Ascending aorta (tissue), 2 donors: ENCODE data around the gene MRGPRD. TPM values are rescaled to one million over a fixed set of nuclear protein-coding genes. Genes with fewer than 3 reads are reported as not detected.

Experiments used
- DNase-seq, 2 donors: peaks; one replicate each; pipeline ENCODE4 v3.0.0-alpha.2; 2019; ENCODE audit warnings: low spot score in 2 of 2
- H3K27ac ChIP-seq, 2 donors: fragments of 200-600 bp; sonication (generic); one replicate each; pipeline ENCODE4 v1.5.1; 2016 to 2017; ENCODE audit warnings: mild to moderate bottlenecking in 1 of 2
- H3K27me3 ChIP-seq: fragments of 200-600 bp; sonication (generic); one replicate; pipeline ENCODE4 v1.5.1; 2017
- H3K36me3 ChIP-seq, 2 donors: fragments of 200-600 bp; sonication (generic); one replicate each; pipeline ENCODE4 v1.5.1; 2016
- H3K4me1 ChIP-seq, 2 donors: fragments of 200-600 bp; sonication (generic); one replicate each; pipeline ENCODE4 v1.5.1; 2016 to 2017; ENCODE audit warnings: mild to moderate bottlenecking in 1 of 2
- H3K4me3 ChIP-seq, 2 donors: fragments of 200-600 bp; sonication (generic); one replicate each; pipeline ENCODE4 v1.5.1; 2016 to 2017; ENCODE audit warnings: mild to moderate bottlenecking in 1 of 2
- H3K9me3 ChIP-seq, 2 donors: fragments of 200-600 bp; sonication (generic); one replicate each; pipeline ENCODE4 v1.5.1; 2016
- CTCF ChIP-seq, 3 experiments: fragments of 200-600 bp in 2 of 3; fragments of 450-650 bp in 1 of 3; sonication (generic) in 2 of 3; IDR thresholded peaks; one replicate each; pipeline ENCODE4 v1.5.1; 2016 to 2019; ENCODE audit warnings: antibody characterized with exemption in 3 of 3, mild to moderate bottlenecking in 1 of 3, moderate library complexity in 1 of 3
- intact Hi-C: fragments of 100-400 bp; cut with DNase I; formaldehyde crosslinking; loops from one replicate; pipeline ENCODE4 v1.15.1; 2023
- total RNA-seq: library from RNA; depleted of rRNA; stranded (reverse); fragments of >200 nt; gene quantifications from one replicate; pipeline ENCODE4 v1.1.0, GENCODE V29; 2016

MRGPRD gene
- total RNA-seq, 1 donor from 2014 or later: not detected

DNA sequence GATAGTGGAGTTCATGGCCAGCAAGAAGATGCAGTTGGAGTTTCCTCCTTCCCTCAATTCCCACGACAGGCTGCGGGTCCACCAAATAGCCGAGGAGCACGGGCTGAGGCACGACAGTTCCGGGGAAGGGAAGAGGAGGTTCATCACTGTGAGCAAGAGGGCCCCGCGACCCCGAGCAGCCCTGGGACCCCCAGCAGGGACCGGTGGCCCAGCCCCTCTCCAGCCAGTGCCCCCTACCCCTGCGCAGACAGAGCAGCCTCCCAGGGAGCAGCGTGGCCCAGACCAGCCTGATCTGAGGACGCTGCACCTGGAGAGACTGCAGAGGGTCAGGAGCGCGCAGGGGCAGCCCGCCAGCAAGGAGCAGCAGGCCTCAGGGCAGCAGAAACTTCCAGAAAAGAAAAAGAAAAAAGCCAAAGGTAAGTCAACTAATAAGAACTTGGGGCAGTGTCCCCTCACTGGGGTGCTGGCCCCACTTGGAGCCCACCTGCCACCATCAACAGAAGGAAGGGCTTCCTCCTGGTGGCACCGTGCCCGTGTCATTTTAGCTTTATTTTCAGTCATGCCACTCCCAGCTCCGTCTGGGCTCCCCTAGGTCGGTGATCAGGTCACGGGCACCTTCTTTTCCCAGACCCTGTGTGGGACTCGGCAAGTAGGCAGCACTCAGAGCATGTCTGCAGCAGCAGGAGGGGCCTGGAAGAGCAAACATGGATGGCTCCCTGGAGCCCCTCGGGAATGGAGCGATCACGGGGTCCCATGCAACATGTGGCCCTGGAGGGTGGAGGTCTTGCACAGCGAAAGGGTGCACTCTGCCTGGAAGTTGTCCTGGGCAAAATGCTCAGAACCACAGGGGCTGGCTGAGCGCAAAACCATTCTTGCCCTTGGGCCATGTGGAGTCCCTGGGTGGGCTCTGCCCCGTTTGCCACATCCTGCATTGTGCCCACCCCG lies 43.8 kb downstream of the MRGPRD start:
- no peak for DNase-seq
- H3K4me1 ChIP-seq: peaks cover 7% of the 10 kb centered on the region in 2 donors
- no peak overlapping the region for H3K27ac ChIP-seq
- peaks cover 69 to 72% of the 10 kb centered on the region in 2 donors for H3K36me3 ChIP-seq
- H3K27me3 ChIP-seq: no peaks in the 10 kb centered on the region
- TF ChIP-seq CTCF (IDR thresholded peaks at IDR 0.05): no peak
- intact Hi-C loops: no loop called here
- no peaks in the 10 kb centered on the region for H3K9me3 ChIP-seq
- H3K4me3 ChIP-seq: no peak overlapping the region

GRCh38 chr11:68936358-68936636 lies 44.5 kb downstream of the MRGPRD start:
- peaks cover 69 to 77% of the 10 kb centered on the region in 2 donors for H3K36me3 ChIP-seq
- TF ChIP-seq CTCF (IDR thresholded peaks at IDR 0.05): no peak
- H3K27me3 ChIP-seq: no peaks in the 10 kb centered on the region
- H3K4me3 ChIP-seq: no peak overlapping the region
- no peak overlapping the region for H3K27ac ChIP-seq
- intact Hi-C loops: no loop called here
- no peaks in the 10 kb centered on the region for H3K9me3 ChIP-seq
- no peak for DNase-seq
- peaks cover 1% of the 10 kb centered on the region in 2 donors for H3K4me1 ChIP-seq

GRCh38 chr11:68935516-68936357 lies 45.0 kb downstream of the MRGPRD start:
- intact Hi-C loops: no loop called here
- no peak overlapping the region for H3K4me3 ChIP-seq
- H3K27me3 ChIP-seq: no peaks in the 10 kb centered on the region
- no peak for TF ChIP-seq CTCF (IDR thresholded peaks at IDR 0.05)
- no peak overlapping the region for H3K27ac ChIP-seq
- H3K36me3 ChIP-seq: peaks cover 69 to 83% of the 10 kb centered on the region in 2 donors
- H3K4me1 ChIP-seq: no peaks in the 10 kb centered on the region
- no peak for DNase-seq
- H3K9me3 ChIP-seq: no peaks in the 10 kb centered on the region

GRCh38 chr11:68935066-68935465 lies 45.7 kb downstream of the MRGPRD start:
- Histone ChIP-seq H3K27me3 (no peaks in the 10 kb centered on the region), H3K36me3 (peaks cover 75 to 89% of the 10 kb centered on the region in 2 donors), H3K4me3 (no peak overlapping the region), H3K4me1 (no peaks in the 10 kb centered on the region), H3K27ac (no peak overlapping the region), H3K9me3 (no peaks in the 10 kb centered on the region)
- no peak for TF ChIP-seq CTCF (IDR thresholded peaks at IDR 0.05)
- DNase-seq: no peak
- intact Hi-C loops: no loop called here

- Histone ChIP-seq H3K4me1 (no peaks in the 10 kb centered on the region), H3K27ac (no peak overlapping the region), H3K36me3 (peaks cover 79 to 89% of the 10 kb centered on the region in 2 donors), H3K9me3 (no peaks in the 10 kb centered on the region), H3K4me3 (no peak overlapping the region), H3K27me3 (no peaks in the 10 kb centered on the region)
- intact Hi-C loops: no loop called here
- TF ChIP-seq CTCF (IDR thresholded peaks at IDR 0.05): no peak
- no peak for DNase-seq
Measured at GRCh38 chr11:68934666-68935065, 46.1 kb downstream of the MRGPRD start.
